Cardiac muscle cell (in vitro differentiated cells and primary cell): Measurements from ENCODE around the gene ARHGEF19. TPM values are rescaled to one million over a fixed set of nuclear protein-coding genes. Genes with fewer than 3 reads are reported as not detected.

Experiments used
- DNase-seq, 2 donors: peaks; one replicate each; pipeline versions ENCODE4 v3.0.0 to v3.0.0-alpha.2; 2010 to 2017; ENCODE audit warnings: low read depth in 1 of 2, low spot score in 1 of 2
- H3K27ac ChIP-seq: fragments of 200-600 bp; sonication (generic); 2 replicates; pipeline ENCODE4 v1.5.1; 2016
- H3K27me3 ChIP-seq: fragments of 200-600 bp; sonication (generic); 2 replicates; pipeline ENCODE4 v1.6.0; 2016; ENCODE audit warnings: control low read depth
- H3K36me3 ChIP-seq: fragments of 200-600 bp; sonication (generic); 2 replicates; pipeline ENCODE4 v1.5.1; 2016; ENCODE audit warnings: control low read depth
- H3K4me1 ChIP-seq: fragments of 200-600 bp; sonication (generic); 2 replicates; pipeline ENCODE4 v1.8.1; 2017; ENCODE audit warnings: low read depth, mild to moderate bottlenecking, mixed run types
- H3K4me3 ChIP-seq: fragments of 200-600 bp; sonication (generic); 2 replicates; pipeline ENCODE4 v1.5.1; 2016; ENCODE audit warnings: mild to moderate bottlenecking
- H3K9me3 ChIP-seq: fragments of 200-600 bp; sonication (generic); 2 replicates; pipeline ENCODE4 v1.5.1; 2017; ENCODE audit warnings: low read depth, mild to moderate bottlenecking, control low read depth
- polyA plus RNA-seq: library from polyadenylated mRNA; unstranded; fragments of >200 nt; fragmentation: Nextera tagmentation; extraction: Ambion mirVana; gene quantifications from 2 replicates; pipeline ENCODE4 v1.2.1, GENCODE V29; 2016
- total RNA-seq: library from RNA; depleted of rRNA; stranded (reverse); fragments of >200 nt; gene quantifications from 2 replicates; pipeline ENCODE4 v1.2.3, GENCODE V29; 2016
- TF ChIP-seq, protein P1 (sequence below): IDR thresholded peaks from 2 replicates; pipeline ENCODE4 v1.5.1; 2012; ENCODE audit warnings: low read depth, mild to moderate bottlenecking, low read length

Gene ARHGEF19
- total and polyA plus RNA-seq, 2 experiments from 2014 or later = 4.0 to 6.7 TPM

DNA sequence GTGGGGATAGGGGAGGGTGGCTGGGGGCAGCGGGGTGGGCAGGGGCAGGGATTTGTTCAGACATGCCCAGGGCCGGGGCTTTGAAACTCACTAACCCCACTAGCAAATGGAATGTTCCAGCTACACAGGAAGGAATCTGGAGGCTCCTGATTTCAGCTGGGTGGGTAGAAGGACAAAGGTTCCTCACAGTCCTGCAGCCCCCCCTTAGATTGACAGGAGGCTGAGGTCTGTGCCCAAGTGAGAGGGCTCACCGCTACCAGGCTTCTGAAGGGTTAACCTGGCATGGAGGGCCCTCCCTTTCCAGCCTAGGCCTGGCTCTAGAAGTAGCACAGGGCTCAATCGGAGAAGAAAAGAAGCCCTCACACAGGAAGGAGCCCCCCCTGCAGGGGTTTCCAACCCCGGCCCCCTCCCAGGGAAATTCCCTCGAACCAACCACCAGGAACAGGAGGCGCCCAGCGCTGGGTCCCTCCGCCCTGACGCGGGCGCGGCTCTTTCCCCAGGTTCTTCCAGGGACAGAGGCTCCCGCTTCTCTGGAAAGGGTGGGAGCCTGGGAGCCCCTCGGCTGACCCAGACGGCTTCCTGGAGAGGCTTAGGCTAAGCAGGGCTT is 59.9 kb downstream of the ARHGEF19 start:
- H3K4me1 ChIP-seq = peaks cover 42% of the 10 kb centered on the region
- H3K27ac ChIP-seq = peak overlapping the region; percentile 11
- H3K36me3 ChIP-seq = peaks cover 7% of the 10 kb centered on the region
- TF ChIP-seq, protein P1, sequence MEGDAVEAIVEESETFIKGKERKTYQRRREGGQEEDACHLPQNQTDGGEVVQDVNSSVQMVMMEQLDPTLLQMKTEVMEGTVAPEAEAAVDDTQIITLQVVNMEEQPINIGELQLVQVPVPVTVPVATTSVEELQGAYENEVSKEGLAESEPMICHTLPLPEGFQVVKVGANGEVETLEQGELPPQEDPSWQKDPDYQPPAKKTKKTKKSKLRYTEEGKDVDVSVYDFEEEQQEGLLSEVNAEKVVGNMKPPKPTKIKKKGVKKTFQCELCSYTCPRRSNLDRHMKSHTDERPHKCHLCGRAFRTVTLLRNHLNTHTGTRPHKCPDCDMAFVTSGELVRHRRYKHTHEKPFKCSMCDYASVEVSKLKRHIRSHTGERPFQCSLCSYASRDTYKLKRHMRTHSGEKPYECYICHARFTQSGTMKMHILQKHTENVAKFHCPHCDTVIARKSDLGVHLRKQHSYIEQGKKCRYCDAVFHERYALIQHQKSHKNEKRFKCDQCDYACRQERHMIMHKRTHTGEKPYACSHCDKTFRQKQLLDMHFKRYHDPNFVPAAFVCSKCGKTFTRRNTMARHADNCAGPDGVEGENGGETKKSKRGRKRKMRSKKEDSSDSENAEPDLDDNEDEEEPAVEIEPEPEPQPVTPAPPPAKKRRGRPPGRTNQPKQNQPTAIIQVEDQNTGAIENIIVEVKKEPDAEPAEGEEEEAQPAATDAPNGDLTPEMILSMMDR = no peak
- DNase-seq = peak in 1 of 2 donors; percentile 34
- no peaks in the 10 kb centered on the region for H3K9me3 ChIP-seq
- H3K27me3 ChIP-seq = no peaks in the 10 kb centered on the region
- H3K4me3 ChIP-seq = no peak overlapping the region

DNA sequence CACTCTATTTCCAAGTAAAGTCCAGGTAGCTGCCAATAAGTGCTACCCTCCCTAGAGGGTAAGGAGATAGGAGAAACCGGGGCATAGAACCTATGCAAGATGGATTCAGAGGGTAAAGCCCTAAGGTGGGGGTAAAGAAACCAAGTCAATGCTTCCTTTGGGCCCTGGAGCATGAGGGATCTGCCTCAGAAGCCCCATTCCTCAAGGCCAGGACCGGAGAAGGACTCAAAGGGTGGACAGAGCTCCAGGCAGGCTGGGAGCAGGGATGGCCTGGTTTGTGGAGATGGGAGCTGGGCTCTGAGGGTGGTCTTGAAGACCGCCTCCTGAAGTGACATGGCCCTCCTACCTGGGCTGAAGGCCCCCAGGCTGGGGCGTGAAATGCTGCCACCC is 60.5 kb downstream of the ARHGEF19 start:
- Histone ChIP-seq H3K27ac (peak overlapping the region; percentile 11), H3K36me3 (peaks cover 7% of the 10 kb centered on the region), H3K9me3 (no peaks in the 10 kb centered on the region), H3K4me3 (no peak overlapping the region), H3K4me1 (peaks cover 48% of the 10 kb centered on the region), H3K27me3 (no peaks in the 10 kb centered on the region)
- TF ChIP-seq, protein P1 = no peak
- no peak for DNase-seq

DNA sequence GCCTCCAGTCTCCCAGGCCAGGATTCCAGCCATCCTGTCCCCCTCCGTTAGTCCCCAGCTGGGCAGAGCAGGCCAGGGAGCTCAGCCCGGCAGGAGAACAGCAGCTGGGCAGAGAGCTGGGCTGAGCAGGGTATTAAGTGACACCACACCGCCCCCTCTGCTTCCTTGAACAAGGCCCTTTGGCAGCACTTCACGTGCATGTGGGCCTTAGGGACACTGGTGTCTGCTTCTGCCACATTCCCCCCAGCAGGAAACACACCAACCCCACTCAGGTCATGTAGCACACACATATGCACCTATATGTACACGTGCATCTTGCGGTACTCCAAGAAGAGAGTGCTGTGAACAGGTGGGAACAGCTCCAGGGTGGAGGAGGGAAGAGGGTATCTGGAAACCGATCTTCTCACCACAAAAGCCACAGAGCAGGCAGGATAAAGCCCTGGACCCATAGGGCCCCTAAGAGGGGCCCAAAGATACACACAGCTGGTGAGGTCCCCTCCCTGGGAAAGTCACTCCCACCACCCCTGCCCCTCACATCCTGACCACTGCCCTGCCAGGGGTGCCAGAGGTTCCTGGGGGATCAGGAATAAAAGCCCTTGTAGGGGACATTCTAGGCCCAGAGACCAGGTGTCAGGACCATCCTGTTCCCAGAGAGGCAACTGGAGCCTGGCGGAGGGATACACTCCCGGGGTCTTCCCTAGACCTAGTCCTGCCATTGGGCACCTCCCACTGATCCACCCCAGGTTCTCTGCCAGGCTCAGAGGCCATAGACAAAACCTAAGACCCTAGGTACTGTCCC is 61.1 kb downstream of the ARHGEF19 start:
- TF ChIP-seq, protein P1 = no peak
- H3K9me3 ChIP-seq = no peaks in the 10 kb centered on the region

DNA sequence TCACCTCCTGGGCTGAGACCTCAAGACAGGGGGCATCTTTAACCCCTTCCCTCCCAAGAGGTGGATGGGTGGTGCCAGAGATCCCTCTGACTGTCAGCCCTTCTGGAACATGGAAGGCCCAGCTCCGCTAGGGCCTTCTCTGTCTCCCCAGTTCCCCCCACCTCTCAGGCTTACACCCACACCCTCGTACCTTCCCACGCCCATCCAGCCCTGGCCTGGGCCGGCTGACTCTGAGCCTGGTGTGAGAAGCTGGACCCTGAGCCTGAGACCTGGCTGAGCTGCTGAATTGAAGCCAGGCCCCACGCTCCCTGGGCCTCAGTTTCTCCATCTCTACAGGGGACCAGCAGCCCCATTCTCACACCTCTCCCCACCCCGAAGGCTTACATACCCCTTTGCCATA is 61.9 kb downstream of the ARHGEF19 start:
- H3K4me3 ChIP-seq = no peak overlapping the region
- H3K36me3 ChIP-seq = peaks cover 7% of the 10 kb centered on the region
- no peak overlapping the region for H3K27ac ChIP-seq
- TF ChIP-seq, protein P1 = no peak
- no peaks in the 10 kb centered on the region for H3K9me3 ChIP-seq
- DNase-seq = no peak
- H3K4me1 ChIP-seq = peaks cover 52% of the 10 kb centered on the region
- no peaks in the 10 kb centered on the region for H3K27me3 ChIP-seq

More for the DNA sequence above, 61.1 kb downstream of the ARHGEF19 start:
- H3K4me3 ChIP-seq = no peak overlapping the region
- peaks cover 51% of the 10 kb centered on the region for H3K4me1 ChIP-seq
- H3K27me3 ChIP-seq = no peaks in the 10 kb centered on the region
- peaks cover 7% of the 10 kb centered on the region for H3K36me3 ChIP-seq
- peak overlapping the region; percentile 11 for H3K27ac ChIP-seq
- peak in 1 of 2 donors; percentile 48 for DNase-seq

DNA sequence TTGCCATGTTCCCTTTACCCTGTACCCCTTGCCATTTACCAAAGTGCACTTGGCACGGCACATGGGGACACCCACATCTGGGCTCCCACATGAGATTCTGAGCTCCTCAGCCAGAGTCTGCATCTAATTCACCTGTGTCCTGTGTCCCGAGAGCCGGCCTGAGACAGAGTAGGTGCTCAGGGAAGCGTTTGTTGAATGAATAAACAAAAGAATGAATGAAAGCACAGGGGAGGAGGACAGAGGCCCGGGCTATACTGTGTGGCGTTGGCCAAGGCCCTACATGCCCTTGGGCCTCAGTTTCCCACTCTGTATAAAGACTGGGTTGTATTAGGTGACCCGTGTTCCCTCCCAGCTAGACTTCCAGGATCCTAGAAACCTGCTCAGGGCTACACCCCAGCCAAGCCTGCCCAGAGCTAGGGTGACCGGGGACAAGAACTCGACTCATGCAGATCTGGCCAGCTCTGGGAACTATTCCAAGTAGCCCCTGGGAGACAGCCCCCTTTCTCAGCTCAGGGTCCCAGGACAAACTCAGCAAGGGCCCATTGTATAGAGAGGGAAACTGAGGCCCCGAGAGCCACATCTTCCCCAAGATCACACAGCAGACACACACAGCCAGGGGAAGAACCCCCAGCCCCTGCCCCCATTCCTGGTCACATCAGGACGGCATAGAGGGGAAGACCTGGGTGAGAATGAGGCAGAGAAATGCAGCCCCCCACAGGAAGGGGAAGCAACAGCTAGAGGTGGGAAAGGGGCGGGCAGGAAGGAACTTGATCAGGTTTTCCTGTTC is 62.6 kb downstream of the ARHGEF19 start:
- Histone ChIP-seq H3K27ac (no peak overlapping the region), H3K4me1 (peaks cover 58% of the 10 kb centered on the region), H3K36me3 (peaks cover 7% of the 10 kb centered on the region), H3K4me3 (no peak overlapping the region), H3K27me3 (no peaks in the 10 kb centered on the region), H3K9me3 (no peaks in the 10 kb centered on the region)
- DNase-seq = no peak
- TF ChIP-seq, protein P1 = no peak
